ENCODE data around the gene HYAL2. TPM values are rescaled to one million over a fixed set of nuclear protein-coding genes. Genes with fewer than 3 reads are reported as not detected.

Gene HYAL2
- total RNA-seq, 2 donors from 2014 or later = 86.5 to 87.5 TPM

GRCh38 chr3:50358355-50358910, 35.9 kb upstream of the HYAL2 start:
- H3K27me3 ChIP-seq (replicated peaks; ENCODE audit: insufficient read depth) = no peaks in the 10 kb centered on the region
- peak overlapping the region; percentile 94 for H3K4me3 ChIP-seq
- ATAC-seq (ENCODE audit: insufficient number of reproducible peaks, low FRiP score, low read depth) (no peak), DNase-seq (ENCODE audit: low spot score) (no peak)
- peaks cover 32 to 38% of the 10 kb centered on the region in 2 donors for H3K4me1 ChIP-seq (ENCODE audit: control insufficient read depth in 1 of 2, low read depth in 2 of 2)
- peaks cover 33% of the 10 kb centered on the region for H3K36me3 ChIP-seq
- peak overlapping the region; percentile 82 to 91 for H3K27ac ChIP-seq
- no peaks in the 10 kb centered on the region for H3K9me3 ChIP-seq
- TF ChIP-seq CTCF (IDR thresholded peaks at IDR 0.05) = no peak

DNA sequence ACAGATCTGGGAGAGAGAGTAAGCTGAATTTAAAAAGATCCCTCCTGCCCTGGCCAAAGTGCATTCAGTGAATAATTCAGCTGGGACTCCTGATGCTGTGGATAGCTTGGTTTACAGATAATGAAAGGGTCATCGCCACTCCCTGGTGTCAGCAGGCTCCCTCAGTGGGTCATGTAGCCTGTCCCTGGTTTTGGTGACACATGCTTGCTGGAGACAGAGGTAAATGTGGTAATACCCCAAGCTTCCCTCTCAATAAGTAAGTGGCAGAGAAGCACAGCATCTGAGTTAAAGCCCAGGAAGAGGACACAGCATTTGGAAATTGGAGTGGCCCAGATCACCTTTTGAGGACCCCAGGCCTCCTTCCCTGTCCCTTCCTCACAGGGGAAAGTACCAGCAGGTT, 34.9 kb upstream of the HYAL2 start:
- Histone ChIP-seq H3K36me3 (peaks cover 38% of the 10 kb centered on the region), H3K27ac (peak overlapping the region; percentile 0 to 91), H3K27me3 (replicated peaks; ENCODE audit: insufficient read depth) (no peaks in the 10 kb centered on the region), H3K4me3 (peak overlapping the region; percentile 94), H3K4me1 (ENCODE audit: control insufficient read depth in 1 of 2, low read depth in 2 of 2) (peaks cover 32 to 38% of the 10 kb centered on the region in 2 donors), H3K9me3 (no peaks in the 10 kb centered on the region)
- no peak for TF ChIP-seq CTCF (IDR thresholded peaks at IDR 0.05)
- DNase-seq (ENCODE audit: low spot score) (no peak), ATAC-seq (ENCODE audit: insufficient number of reproducible peaks, low FRiP score, low read depth) (no peak)

DNA sequence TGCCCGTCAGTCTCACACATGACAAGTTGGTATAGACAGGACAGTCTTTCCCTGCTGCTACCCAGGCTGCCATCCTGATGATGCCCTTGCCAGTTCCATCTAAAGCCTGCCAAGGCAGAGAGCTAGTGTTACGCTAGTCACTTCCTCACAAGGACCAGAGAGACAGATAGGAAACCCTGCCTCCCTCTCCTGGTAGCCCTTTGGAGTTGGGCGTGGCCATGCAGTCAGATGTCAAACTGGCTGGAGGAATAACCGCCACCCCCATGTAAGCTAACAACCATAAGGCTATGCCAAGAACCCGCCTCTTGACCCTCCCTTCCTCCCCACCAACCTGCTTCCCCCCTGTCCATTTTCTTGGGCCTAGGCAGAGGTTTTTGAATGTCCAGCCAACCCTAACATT, 34.0 kb upstream of the HYAL2 start:
- H3K4me3 ChIP-seq = peak overlapping the region; percentile 94
- no peaks in the 10 kb centered on the region for H3K27me3 ChIP-seq (replicated peaks; ENCODE audit: insufficient read depth)
- H3K9me3 ChIP-seq = no peaks in the 10 kb centered on the region
- H3K4me1 ChIP-seq (ENCODE audit: control insufficient read depth in 1 of 2, low read depth in 2 of 2) = peaks cover 32 to 44% of the 10 kb centered on the region in 2 donors
- peaks cover 38% of the 10 kb centered on the region for H3K36me3 ChIP-seq
- H3K27ac ChIP-seq = peak overlapping the region; percentile 3 to 34
- DNase-seq (ENCODE audit: low spot score) (no peak), ATAC-seq (ENCODE audit: insufficient number of reproducible peaks, low FRiP score, low read depth) (no peak)
- TF ChIP-seq CTCF (IDR thresholded peaks at IDR 0.05) = no peak

- Histone ChIP-seq H3K36me3 (peaks cover 38% of the 10 kb centered on the region), H3K27ac (peak overlapping the region; percentile 3 to 20), H3K9me3 (no peaks in the 10 kb centered on the region), H3K27me3 (replicated peaks; ENCODE audit: insufficient read depth) (no peaks in the 10 kb centered on the region), H3K4me1 (ENCODE audit: control insufficient read depth in 1 of 2, low read depth in 2 of 2) (peaks cover 37 to 49% of the 10 kb centered on the region in 2 donors), H3K4me3 (peak overlapping the region; percentile 94)
- no peak for DNase-seq (ENCODE audit: low spot score)
- no peak for TF ChIP-seq CTCF (IDR thresholded peaks at IDR 0.05)
- ATAC-seq (ENCODE audit: insufficient number of reproducible peaks, low FRiP score, low read depth) = no peak
These were observed 33.4 kb upstream of the HYAL2 start for GRCh38 chr3:50355829-50356552.

- H3K27me3 ChIP-seq (replicated peaks; ENCODE audit: insufficient read depth) = no peaks in the 10 kb centered on the region
- no peak for DNase-seq (ENCODE audit: low spot score)
- H3K4me3 ChIP-seq = no peak overlapping the region
- no peak overlapping the region for H3K27ac ChIP-seq
- H3K36me3 ChIP-seq = peaks cover 38% of the 10 kb centered on the region
- no peak for ATAC-seq (ENCODE audit: insufficient number of reproducible peaks, low FRiP score, low read depth)
- TF ChIP-seq CTCF (IDR thresholded peaks at IDR 0.05) = no peak
- peaks cover 39 to 56% of the 10 kb centered on the region in 2 donors for H3K4me1 ChIP-seq (ENCODE audit: control insufficient read depth in 1 of 2, low read depth in 2 of 2)
- H3K9me3 ChIP-seq = no peaks in the 10 kb centered on the region
These were observed 32.3 kb upstream of the HYAL2 start for GRCh38 chr3:50354850-50355249.

Measured in thoracic aorta (tissue), 2 donors.